ENCODE results near the gene SLBP. TPM values are rescaled to one million over a fixed set of nuclear protein-coding genes. Genes with fewer than 3 reads are reported as not detected.

The SLBP gene
- total and polyA plus RNA-seq, 2 of the 8 experiments (the other 6 are each of a cell fraction or from before 2014, with no cell fraction given) = 44.1 to 49.0 TPM

GRCh38 chr4:1754336-1754735, 42.2 kb upstream of the SLBP start:
- no peak overlapping the region for H4K91ac ChIP-seq (replicated peaks; ENCODE audit: insufficient read length, low read length)
- H3K27ac ChIP-seq (ENCODE audit: low read depth, low read length) = no peak overlapping the region
- no peaks in the 10 kb centered on the region for H3K79me1 ChIP-seq (ENCODE audit: low read depth, low read length)
- no peak overlapping the region for H4K5ac ChIP-seq (ENCODE audit: insufficient read length, low read depth, low read length)
- POLR2A ChIA-PET (ENCODE audit: partially characterized antibody) = interaction anchor here (0.9 to 1.3 kb wide), 5 partner anchors 11 to 55 kb away, joined by 3 to 5 read pairs (median 3); partner anchors contain the start of genes FGFR3, TACC3 and TMEM129
- no peak overlapping the region for H3K4me2 ChIP-seq (ENCODE audit: insufficient read depth in 1 of 2, low read depth in 2 of 2, low read length in 2 of 2)
- H2AK5ac ChIP-seq (ENCODE audit: low read depth, low read length) = no peak overlapping the region
- H3K4ac ChIP-seq (replicated peaks; ENCODE audit: insufficient read length, low read depth, low read length) = peak overlapping the region; percentile 11
- WGBS, 2 experiments (ENCODE audit: extremely low coverage in 1 of 2, insufficient coverage in 1 of 2, insufficient read length in 1 of 2, insufficient replicate concordance in 2 of 2, low coverage in 1 of 2, low lambda C conversion rate in 2 of 2, missing lambda C conversion rate in 1 of 2) = 89% methylated on average over 5 of the region's 5 CpGs; no CpG with 5 or more reads in 1 of the 2 experiments
- H2BK5ac ChIP-seq (ENCODE audit: low read depth, low read length) = no peak overlapping the region
- H3K79me2 ChIP-seq (ENCODE audit: control insufficient read depth in 1 of 2, insufficient read depth in 2 of 2, low read length in 2 of 2) = no peaks in the 10 kb centered on the region
- no peak overlapping the region for H3K9ac ChIP-seq (replicated peaks in 1 of 4; ENCODE audit: extremely low read depth in 1 of 4, low read depth in 3 of 4, low read length in 3 of 4)
- no peak overlapping the region for H3K56ac ChIP-seq (replicated peaks; ENCODE audit: insufficient read length, low read depth, low read length)
- H3K23me2 ChIP-seq (ENCODE audit: low read depth, low read length) = no peaks in the 10 kb centered on the region
- no peak overlapping the region for H2BK20ac ChIP-seq (ENCODE audit: low read length)
- H3K4me1 ChIP-seq (replicated peaks in 1 of 4; ENCODE audit: control insufficient read depth in 3 of 4, insufficient read depth in 4 of 4, low read length in 3 of 4) = peaks cover 0 to 15% (median 8%) of the 10 kb centered on the region in 4 experiments; a peak in 5 of 7 replicates
- H4K20me1 ChIP-seq (replicated peaks in 1 of 2; ENCODE audit: control insufficient read depth in 1 of 2, insufficient read depth in 2 of 2, low read length in 2 of 2) = no peaks in the 10 kb centered on the region
- no peak overlapping the region for H2BK12ac ChIP-seq (ENCODE audit: low read depth, low read length)
- CTCF ChIA-PET (ENCODE audit: partially characterized antibody) = interaction anchor here (0.5 to 71.2 kb wide), 6 partner anchors 11 to 146 kb away, joined by 3 to 2507 read pairs (median 4); partner anchors contain the start of gene FGFR3
- no peak for FAIRE-seq
- no peak overlapping the region for H3K18ac ChIP-seq (ENCODE audit: extremely low read depth, low read length)
- no peaks in the 10 kb centered on the region for H3K9me3 ChIP-seq (ENCODE audit: insufficient read depth in 2 of 2, low read depth in 1 of 2, low read length in 1 of 2)
- H2BK15ac ChIP-seq (ENCODE audit: low read length) = no peak overlapping the region
- no peaks in the 10 kb centered on the region for H3K27me3 ChIP-seq (replicated peaks in 1 of 4; ENCODE audit: control insufficient read depth in 3 of 4, extremely low read depth in 1 of 4, insufficient read depth in 3 of 4, low read length in 3 of 4)
- H4K8ac ChIP-seq (ENCODE audit: extremely low read depth, insufficient read depth, low read length) = peak overlapping the region; percentile 51; the same call in 1 of the 2 replicates
- H3K4me3 ChIP-seq (ENCODE audit: extremely low read depth in 1 of 4, insufficient read depth in 2 of 4, low read depth in 3 of 4, low read length in 4 of 4) = no peak overlapping the region
- H3K36me3 ChIP-seq (ENCODE audit: control insufficient read depth in 2 of 4, insufficient read depth in 4 of 4, low read length in 3 of 4) = no peaks in the 10 kb centered on the region
- no peak for DNase-seq (ENCODE audit: low read depth in 1 of 2, low spot score in 2 of 2)
- H2BK120ac ChIP-seq (replicated peaks; ENCODE audit: low read depth, low read length) = no peak overlapping the region
- no peak overlapping the region for H3K23ac ChIP-seq (ENCODE audit: insufficient read length)
- no peak overlapping the region for H2AFZ ChIP-seq (ENCODE audit: low read length)
- H3K14ac ChIP-seq (ENCODE audit: insufficient read length) = no peak overlapping the region
- TF ChIP-seq CBX8 (IDR thresholded peaks at IDR 0.05; ENCODE audit: borderline replicate concordance, low read depth, low read length) (no peak), ATF2 (IDR thresholded peaks at IDR 0.05; ENCODE audit: low read length) (no peak), CREB1 (IDR thresholded peaks at IDR 0.05) (no peak), POLR2AphosphoS5 (IDR thresholded peaks at IDR 0.05; ENCODE audit: low read depth, low read length) (no peak), RBBP5 (IDR thresholded peaks at IDR 0.05; ENCODE audit: borderline replicate concordance, low read depth, low read length) (no peak), SIRT6 (IDR thresholded peaks at IDR 0.05; ENCODE audit: low read length) (no peak), CTBP2 (IDR thresholded peaks at IDR 0.05; ENCODE audit: borderline replicate concordance, insufficient read depth, insufficient read length, low read length) (no peak), NANOG (IDR thresholded peaks at IDR 0.05; ENCODE audit: insufficient read depth, low read depth, low read length, poor library complexity, severe bottlenecking) (no peak)
- TF ChIP-seq, protein P1, sequence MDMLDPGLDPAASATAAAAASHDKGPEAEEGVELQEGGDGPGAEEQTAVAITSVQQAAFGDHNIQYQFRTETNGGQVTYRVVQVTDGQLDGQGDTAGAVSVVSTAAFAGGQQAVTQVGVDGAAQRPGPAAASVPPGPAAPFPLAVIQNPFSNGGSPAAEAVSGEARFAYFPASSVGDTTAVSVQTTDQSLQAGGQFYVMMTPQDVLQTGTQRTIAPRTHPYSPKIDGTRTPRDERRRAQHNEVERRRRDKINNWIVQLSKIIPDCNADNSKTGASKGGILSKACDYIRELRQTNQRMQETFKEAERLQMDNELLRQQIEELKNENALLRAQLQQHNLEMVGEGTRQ (IDR thresholded peaks at IDR 0.05; ENCODE audit: low read length) = no peak
- TF ChIP-seq, protein P2, sequence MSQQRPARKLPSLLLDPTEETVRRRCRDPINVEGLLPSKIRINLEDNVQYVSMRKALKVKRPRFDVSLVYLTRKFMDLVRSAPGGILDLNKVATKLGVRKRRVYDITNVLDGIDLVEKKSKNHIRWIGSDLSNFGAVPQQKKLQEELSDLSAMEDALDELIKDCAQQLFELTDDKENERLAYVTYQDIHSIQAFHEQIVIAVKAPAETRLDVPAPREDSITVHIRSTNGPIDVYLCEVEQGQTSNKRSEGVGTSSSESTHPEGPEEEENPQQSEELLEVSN (IDR thresholded peaks at IDR 0.05) = no peak

Data from H1 (cell line).